Non-pigmented ciliary epithelial cell (primary cell): ENCODE results near the gene ADCY1.
A peak's percentile ranks its signal among the peaks of the same experiment; 100 is the strongest.

Experiments used
- DNase-seq: peaks from one replicate; pipeline ENCODE4 v3.0.0-alpha.2; 2010; ENCODE audit warnings: low read depth

ADCY1 gene

GRCh38 chr7:45677311-45677900 is 103.2 kb downstream of the ADCY1 start:
- no peak for DNase-seq

- no peak for DNase-seq
These were observed 105.3 kb downstream of the ADCY1 start for GRCh38 chr7:45679516-45679915.

GRCh38 chr7:45680776-45681175 is 106.6 kb downstream of the ADCY1 start:
- no peak for DNase-seq

- DNase-seq = no peak
These were observed 107.6 kb downstream of the ADCY1 start for GRCh38 chr7:45681596-45682357.

GRCh38 chr7:45682358-45682735 is 108.2 kb downstream of the ADCY1 start:
- no peak for DNase-seq

GRCh38 chr7:45682836-45683555 is 108.8 kb downstream of the ADCY1 start:
- no peak for DNase-seq

- no peak for DNase-seq
These were observed 109.5 kb downstream of the ADCY1 start for GRCh38 chr7:45683556-45684148.

GRCh38 chr7:45684910-45685618 is 110.9 kb downstream of the ADCY1 start:
- DNase-seq = no peak

- no peak for DNase-seq
These were observed 111.6 kb downstream of the ADCY1 start for GRCh38 chr7:45685619-45686240.

GRCh38 chr7:45686441-45687184 is 112.4 kb downstream of the ADCY1 start:
- no peak for DNase-seq

GRCh38 chr7:45687185-45687560 is 113.0 kb downstream of the ADCY1 start:
- no peak for DNase-seq

- DNase-seq = no peak
These were observed 113.6 kb downstream of the ADCY1 start for GRCh38 chr7:45687721-45688120.

- DNase-seq = no peak
These were observed 114.2 kb downstream of the ADCY1 start for GRCh38 chr7:45688382-45688781.

- peak; percentile 56 for DNase-seq
These were observed 115.0 kb downstream of the ADCY1 start for GRCh38 chr7:45689011-45689796.

GRCh38 chr7:45689797-45690761 is 115.9 kb downstream of the ADCY1 start:
- no peak for DNase-seq

GRCh38 chr7:45690762-45691150 is 116.6 kb downstream of the ADCY1 start:
- no peak for DNase-seq

GRCh38 chr7:45691155-45691656 is 117.0 kb downstream of the ADCY1 start:
- DNase-seq = no peak

- no peak for DNase-seq
These were observed 117.9 kb downstream of the ADCY1 start for GRCh38 chr7:45692031-45692430.
